Erythroblast (primary cell): ENCODE results near the gene RANBP17.

Experiments
- GATA1 ChIP-seq: IDR thresholded peaks from 2 replicates; pipeline ENCODE4 v1.6.1; 2011; ENCODE audit warnings: low read depth, mild to moderate bottlenecking, control low read depth, low read length, moderate library complexity
- POLR2A ChIP-seq: IDR thresholded peaks from 2 replicates; pipeline ENCODE4 v1.6.1; 2011; ENCODE audit warnings: mild to moderate bottlenecking, low read length

DNA sequence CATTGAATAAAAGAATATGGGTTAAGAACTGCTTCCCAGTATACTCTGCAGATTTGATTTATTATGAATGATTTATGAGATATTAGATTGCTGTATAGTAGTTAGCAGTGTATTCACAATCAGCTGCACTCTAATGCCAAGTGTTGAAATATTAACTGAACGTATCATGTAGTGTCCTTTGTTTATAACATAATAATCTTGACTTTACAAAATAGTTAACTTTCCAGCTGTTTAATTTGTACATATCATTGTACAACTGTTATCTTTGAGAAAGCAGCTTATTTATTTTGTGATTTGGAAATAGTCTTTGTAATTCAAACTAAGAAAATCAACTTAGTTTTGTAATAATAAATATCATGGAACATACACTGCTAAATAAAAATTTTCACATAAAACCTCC is 219.5 kb downstream of the RANBP17 start:
- no peak for TF ChIP-seq POLR2A
- TF ChIP-seq GATA1, result no peak
